ENCODE measurements around the gene RALGPS1.

The RALGPS1 gene

DNA sequence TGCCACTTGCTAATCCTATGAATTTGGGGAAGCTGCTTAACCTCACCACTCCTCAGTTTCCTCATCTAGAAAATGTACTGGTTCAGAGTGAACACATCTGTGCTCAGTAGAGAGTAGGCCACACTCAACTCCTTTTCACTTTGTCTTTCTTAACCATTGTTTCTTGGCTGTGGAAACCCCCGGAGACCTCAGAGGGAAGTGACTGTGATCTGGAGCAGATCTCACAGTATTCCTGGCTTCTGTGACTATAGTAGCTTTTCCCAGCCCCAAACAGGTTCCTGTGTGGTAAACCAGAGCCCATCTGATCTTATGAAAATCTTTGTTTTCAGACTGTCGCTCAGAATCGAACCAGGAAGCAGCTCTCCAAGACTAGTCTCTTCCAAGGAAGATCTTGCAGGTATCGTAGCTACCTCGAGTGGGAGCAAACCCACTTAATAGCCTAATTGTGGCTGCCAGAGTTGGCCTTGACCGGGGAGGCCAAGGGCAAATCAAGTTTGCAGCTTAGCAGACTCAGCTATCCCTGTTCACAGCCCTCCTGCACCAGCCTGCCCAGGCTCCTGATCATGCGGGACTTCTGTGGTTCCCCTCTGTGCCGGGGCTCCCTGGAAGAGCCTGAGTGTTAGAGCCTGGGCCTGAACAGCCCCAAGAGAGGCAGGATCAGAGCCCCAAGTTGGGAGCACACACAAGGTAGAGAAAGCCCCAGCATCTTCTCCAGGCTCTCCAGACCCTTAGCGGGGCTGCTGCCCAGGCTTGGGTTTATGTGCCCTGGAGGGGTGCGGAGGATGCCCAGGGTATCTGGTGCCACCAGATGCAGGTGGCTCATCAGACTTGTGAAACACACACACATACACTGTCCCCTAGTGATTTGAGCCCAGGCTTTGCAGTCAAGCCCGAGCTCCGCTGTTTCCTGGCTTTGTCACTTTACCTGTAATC, 260.1 kb downstream of the RALGPS1 start:
- TF ChIP-seq, protein P1, sequence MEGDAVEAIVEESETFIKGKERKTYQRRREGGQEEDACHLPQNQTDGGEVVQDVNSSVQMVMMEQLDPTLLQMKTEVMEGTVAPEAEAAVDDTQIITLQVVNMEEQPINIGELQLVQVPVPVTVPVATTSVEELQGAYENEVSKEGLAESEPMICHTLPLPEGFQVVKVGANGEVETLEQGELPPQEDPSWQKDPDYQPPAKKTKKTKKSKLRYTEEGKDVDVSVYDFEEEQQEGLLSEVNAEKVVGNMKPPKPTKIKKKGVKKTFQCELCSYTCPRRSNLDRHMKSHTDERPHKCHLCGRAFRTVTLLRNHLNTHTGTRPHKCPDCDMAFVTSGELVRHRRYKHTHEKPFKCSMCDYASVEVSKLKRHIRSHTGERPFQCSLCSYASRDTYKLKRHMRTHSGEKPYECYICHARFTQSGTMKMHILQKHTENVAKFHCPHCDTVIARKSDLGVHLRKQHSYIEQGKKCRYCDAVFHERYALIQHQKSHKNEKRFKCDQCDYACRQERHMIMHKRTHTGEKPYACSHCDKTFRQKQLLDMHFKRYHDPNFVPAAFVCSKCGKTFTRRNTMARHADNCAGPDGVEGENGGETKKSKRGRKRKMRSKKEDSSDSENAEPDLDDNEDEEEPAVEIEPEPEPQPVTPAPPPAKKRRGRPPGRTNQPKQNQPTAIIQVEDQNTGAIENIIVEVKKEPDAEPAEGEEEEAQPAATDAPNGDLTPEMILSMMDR (IDR thresholded peaks at IDR 0.05): no peak

DNA sequence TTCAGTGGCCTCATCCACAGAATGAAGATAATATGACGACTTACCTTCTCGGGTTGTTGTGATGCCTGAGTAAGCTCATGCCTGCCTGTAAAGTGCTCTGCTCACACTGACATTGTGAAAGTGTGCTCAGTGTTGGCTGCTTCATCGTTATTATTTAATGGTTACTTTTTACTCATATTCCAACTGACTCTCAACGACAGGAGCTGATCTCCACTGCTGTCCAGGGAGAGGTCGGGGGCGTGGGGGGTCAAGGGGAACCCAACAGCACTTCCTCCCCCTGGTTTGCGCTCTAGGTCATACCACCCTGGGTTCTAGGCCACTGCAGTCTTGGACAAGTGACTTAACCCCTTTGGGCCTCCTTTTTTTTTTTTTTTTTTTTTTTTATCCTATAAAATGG, 260.7 kb downstream of the RALGPS1 start:
- TF ChIP-seq, protein P1 (IDR thresholded peaks at IDR 0.05): no peak

DNA sequence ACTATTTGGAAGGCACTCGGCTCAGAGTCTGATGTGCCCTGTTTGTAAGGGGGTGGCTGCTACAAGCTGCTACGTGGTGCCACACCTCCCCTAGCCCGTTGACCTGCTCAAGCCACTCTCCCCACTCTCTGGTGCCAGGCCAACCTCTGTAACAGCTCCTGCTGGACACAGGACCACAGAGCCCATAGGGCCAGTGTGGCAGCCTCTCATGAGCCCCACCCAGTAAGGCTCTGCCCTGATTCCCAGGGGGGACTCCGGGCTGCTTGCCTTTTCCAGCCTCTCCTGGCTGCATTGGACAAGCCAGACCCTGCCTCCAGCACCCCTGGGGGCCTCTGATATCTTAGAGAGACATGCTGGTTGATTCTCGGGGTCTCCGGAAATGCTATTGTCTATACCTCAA, 261.2 kb downstream of the RALGPS1 start:
- TF ChIP-seq, protein P1 (IDR thresholded peaks at IDR 0.05): no peak

DNA sequence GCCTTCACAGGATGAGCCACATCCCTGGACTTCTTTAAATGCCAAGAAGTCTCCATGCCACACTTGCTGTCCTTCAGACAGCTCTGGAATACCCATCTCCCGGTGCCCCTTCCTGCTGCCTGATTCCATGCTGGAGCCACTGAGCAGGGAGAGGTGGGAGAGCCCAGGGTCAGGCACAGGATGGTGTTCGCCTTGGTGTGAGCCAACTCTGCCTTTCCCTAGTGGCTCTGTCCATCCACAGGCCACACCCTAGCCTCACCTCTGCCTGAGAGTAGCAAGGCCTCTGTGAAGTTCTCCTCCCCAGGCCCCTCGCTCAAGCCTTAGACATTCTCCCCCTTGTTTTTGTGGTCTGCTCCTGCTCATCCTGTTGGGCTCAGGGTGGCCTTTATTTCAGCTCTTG, 262.0 kb downstream of the RALGPS1 start:
- TF ChIP-seq, protein P1 (IDR thresholded peaks at IDR 0.05): no peak

DNA sequence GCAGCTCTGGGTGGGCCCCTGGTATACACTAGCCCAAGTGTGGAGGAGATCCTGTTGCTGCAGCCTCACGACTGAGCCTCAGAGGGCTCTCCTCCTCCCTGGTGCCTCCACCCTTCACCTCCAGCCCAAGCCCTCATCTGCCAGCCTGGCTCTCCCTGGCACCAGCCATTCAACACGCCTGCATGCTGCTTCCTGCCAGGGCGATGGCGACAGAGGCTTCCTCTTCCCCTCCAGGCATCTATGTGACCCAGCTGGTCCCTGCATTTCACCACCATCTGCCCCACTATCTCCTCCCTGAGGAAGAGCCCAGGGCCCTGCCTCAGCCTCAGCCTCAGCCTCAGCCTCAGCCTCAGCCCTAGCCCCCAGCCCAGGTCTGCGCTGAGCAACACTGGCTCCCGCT, 262.6 kb downstream of the RALGPS1 start:
- TF ChIP-seq, protein P1 (IDR thresholded peaks at IDR 0.05): no peak

DNA sequence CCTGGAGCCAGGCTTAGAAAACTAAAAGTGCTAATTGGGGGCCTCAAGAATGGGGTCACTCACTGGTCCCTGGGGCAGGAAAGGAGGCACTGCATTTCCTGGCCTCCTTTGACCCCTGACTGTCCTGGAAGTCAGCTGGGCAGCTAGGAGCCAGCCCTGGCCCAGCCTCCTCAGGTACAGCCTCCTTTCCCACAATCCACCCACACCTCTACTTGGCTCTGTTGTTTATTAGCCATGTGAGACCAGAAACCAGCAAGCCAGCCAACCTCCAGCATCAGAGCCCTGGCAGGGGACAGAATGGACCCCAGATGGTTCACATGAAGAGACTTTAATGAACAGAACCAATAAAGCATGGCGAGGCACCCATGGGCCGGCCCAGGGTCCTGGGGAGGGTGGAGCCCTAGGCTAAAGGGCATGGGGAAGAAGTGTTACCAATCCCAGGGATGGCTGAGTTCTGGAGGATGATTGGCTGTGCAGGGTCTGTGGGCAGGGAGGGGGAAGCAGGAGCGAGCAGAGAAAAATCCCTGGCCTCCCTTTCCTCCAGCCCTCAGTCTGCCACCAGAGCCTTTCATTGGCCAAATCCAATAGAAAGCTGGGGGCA, 263.2 kb downstream of the RALGPS1 start:
- TF ChIP-seq, protein P1 (IDR thresholded peaks at IDR 0.05): no peak

DNA sequence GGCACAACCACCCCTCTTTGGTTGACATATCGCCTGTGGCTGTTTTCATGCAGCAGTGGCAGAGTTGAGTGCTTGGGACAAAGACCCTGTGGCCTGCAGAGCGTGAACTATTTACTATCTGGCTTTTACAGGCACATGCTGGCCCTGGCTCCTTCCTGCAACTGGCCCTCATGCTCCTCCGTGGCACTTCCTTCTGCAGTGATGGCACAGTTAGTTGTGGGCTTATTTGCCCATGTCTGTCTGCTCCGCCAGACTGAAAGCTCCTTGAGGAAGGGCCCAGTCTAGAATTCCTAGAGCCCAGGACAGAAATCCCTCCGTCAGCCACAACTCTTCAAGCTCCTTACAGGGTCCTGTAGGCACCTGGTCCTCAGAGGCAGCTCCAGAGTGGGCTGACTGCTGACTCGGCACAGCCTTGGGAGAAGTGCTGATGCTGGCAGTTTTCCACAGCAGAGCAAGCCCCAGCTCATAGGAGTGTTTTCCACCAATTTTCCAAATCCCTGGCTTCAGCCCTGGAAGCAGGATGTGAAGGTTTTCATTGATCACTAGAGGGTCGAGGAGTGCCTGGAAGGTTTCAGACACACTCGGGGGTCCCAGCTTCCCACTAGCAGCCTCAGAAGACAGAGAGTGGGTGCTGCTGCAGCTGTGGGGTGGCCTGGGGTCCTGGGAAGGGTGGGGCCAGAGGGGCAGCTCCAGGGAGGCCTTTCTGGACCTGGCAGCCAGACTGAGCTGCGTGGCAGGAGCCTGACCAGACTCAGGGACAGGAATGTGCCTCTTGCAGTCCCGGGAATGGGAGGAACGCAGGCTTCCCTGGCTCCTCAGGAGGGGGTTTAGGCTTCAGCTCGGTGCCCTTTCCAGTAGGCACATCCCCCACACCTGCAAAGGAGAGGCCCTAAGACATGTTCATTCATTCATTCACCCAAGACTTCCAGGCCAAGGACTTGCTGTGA, 264.4 kb downstream of the RALGPS1 start:
- TF ChIP-seq, protein P1 (IDR thresholded peaks at IDR 0.05): no peak
